HG03108 (cell line): Measurements from ENCODE around the gene ATP6V0B.

Experiments used
- ATAC-seq: cut with Tn5 transposase; IDR thresholded peaks from one replicate; pipeline ENCODE4 v1.9.1; 2021; ENCODE audit warnings: moderate library complexity; ENCODE audit not compliant: unreplicated experiment

Gene ATP6V0B

DNA sequence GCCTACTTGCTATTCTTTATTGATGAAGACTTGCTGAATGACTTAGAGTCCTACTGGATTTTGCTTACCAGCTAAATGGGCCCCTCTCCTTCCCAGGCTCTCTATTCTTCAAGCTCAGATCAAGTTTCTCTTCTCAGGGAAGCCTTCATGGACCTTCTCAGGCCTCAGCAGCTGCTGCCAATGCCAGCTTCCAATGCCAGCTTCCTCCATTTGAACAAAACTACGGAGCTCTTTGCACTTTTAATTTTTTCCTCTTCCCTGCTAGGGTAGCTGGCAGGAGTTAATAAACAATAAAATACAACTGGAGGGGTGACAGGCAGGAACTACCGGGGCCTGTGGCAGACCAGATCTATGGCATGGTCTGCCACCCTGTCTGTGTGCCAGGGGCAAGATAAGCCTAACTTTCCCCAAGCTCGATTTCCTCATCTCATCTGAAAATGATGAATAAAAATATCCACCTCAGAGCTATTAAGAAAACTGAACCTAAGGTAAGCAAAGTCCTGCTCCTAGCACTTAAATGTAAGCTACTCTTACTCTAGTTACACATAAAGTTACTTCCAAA is 29.0 kb upstream of the ATP6V0B start:
- ATAC-seq = no peak

DNA sequence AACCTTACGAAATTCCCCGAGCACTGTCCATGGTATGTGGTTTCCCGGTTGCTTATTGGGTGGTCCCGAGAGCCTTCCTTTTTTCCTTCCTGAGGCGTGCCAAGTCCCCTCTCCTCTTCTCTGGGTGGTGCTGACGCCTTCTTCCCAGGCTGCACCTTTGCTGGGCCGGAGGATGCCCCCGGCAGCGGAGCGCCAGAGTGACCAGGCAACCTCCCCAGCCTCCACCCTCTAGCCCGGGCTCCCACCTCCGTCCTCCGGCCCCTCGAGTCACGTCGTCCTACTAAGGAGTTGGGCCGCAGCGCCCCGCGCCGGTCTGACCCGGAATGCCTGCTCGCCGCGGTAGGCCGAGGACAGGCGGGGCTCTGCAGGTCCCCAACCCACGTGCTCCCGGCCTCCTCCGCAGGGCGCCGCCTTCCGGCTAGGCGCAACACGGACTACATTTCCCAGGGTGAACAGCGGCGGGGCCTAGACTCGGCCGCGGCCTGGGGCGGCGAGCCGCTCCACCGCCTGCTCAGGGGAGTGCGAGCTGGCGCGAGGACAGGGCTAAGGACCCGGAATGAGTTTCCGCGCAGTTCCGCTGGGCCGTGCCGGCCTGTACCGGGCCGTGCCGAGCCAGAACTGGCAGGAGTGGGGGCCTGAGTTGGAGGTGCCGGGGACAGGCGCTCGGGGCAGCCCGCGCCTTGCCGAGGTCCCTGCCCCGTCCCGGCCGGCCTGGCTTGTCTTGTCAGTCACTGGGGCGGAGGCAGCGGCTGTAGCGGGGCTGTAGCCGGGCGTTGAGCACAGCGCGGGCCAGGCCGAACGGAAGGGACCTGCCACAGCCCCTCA is 28.3 kb upstream of the ATP6V0B start, which contains the start of gene IPO13:
Gene IPO13 (plus strand): TSS at position 715 of the 825 bp plus-strand sequence. CDS start 651 bp downstream, outside the sequence.
- peak; percentile 94 for ATAC-seq

DNA sequence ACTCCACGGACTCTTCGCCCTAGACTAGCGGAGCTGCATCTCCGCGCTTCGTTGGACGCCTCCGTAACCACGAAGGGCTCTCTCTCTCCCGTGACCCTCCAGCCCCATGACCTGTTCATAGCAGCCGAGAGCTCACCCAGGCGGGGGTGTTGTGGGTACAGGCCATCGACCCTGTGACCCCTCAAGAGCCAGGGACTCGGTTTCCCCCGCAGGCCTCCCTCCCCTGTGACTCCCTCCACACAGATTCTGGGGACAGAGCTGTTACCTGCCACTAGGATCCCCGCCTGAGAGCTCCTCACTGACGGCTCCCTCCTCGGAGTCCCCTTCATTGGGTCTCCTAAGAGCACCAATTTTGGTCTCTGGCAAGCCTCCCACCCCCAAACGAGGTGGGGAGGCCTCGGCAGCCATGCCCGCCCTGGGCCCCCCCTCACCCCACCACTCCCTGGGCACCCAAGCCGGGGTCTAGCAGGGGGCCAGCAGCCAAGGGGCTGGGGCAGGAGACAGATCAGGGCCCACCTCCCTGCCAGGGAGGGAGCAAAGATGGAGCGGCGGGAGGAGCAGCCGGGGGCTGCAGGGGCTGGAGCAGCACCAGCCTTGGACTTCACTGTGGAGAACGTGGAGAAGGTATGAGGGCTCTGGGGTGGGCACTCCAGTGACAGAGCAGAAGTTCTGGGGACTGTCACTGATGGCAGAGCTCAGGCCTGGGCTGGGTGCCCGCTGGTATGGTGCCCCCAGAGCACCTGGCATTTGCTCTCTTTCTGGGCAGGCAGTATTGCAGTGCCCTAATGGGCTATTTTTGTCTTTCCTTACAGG is 27.5 kb upstream of the ATP6V0B start:
- no peak for ATAC-seq

DNA sequence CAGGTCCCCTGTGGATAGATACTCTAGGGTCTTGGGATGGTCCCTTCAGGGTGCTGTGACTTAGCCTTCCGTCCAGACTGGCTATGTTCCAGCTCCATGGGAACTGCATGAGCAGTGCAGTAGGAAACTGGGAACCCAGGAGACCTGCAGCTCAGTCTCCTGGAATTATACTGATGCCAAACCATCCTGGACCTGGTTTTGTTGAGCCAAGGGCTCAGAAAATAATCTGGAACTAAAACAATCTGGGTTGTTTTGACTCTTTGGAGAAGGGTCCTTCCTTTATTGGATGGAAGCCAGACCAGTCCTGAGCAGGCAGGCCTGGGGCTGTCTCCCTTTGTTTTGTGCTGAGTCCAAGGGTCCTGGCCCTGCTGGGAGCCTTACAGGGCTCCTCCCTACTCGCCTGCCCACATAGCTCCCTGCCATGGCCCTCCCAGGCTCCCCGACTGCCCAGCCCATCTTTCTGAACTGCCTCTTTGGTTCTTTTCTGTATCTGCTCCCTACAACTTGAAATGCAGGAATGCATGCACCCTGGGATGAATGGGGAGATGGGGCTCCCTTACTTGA is 26.8 kb upstream of the ATP6V0B start:
- ATAC-seq = no peak

DNA sequence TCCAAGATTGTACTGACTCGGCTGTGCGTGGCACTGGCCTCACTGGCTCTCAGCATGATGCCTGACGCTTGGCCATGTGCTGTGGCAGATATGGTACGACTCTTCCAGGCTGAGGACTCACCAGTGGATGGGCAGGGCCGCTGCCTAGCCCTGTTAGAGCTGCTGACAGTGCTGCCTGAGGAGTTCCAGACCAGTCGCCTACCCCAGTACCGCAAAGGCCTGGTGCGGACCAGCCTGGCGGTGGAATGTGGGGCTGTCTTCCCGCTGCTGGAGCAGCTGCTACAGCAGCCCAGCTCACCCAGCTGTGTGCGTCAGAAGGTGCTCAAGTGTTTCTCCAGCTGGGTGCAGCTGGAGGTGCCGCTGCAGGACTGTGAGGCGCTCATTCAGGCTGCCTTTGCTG is 25.1 kb upstream of the ATP6V0B start:
- ATAC-seq = no peak

DNA sequence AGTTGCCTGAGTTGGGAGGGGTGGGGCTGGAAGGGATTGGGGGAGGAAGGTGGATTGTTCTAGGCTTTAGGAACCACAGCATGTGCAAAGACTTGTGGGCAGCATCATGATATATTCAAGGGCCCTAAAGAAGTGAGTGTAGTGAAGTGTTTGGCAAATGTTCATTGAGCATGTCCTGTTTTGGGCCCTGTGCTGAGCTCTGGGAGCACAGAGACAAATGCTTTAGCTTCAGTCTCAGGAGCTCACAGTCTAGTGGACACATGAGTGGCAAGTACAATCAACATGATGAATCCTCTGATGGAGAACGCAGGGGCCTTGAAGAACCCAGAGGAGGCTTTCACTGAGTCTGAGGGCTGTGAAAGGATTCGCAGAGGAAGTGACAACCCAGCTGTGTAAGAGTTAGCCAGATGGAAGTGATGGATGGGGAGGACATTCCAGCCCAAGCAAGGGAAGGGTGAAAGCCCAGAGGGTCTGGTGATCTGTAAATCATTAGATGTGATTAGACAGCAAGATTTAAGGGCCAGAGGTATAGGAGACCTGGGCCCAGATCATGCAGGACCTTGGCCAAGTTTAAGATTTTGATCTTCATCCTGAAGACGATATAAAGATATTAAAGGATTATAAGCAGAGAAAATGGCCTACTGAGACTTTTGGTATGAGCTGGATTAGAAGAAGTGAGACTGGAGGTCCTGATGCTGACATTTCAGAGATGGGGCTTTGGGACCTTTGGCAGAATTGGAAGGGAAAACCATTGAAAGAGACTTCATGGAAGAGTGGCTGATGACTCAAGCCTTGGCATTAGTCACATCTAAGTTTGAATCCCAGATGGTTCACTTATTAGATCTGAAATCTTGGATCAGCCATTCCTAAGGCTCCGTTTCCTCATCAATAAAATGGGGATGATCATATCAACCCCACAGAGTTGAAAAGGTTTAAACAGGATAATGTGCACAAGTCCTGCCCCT is 23.5 kb upstream of the ATP6V0B start:
- ATAC-seq = no peak

DNA sequence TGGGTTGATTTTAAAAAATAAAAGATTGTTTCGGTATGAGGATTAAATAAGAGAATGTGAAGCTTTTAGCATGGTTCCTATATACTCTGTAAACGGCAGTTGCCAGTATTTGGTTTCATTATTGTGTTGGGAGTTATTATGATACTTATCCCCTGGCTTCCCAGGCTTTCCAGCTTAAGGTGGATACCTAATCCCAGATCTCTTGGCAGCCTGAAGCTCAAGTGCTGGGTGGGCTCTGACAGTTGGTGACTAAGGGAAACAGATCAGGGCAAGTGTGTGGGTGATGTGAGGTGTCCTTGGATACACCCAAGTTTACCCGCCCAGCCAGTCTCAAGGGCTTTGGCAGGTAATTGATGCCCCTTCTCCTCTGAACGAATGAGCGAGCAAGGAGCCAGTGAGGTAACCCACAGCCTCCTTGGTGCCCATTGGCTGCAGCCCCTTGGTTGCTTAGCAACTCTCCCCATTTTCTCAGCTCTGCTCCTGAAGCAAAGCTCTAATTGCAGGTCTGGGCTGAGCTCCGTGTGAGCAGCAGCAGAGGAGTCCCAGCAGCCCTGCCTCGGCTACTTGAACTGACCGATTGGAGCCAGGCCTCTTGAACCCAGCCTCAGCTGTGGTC is 21.9 kb upstream of the ATP6V0B start:
- ATAC-seq = no peak

DNA sequence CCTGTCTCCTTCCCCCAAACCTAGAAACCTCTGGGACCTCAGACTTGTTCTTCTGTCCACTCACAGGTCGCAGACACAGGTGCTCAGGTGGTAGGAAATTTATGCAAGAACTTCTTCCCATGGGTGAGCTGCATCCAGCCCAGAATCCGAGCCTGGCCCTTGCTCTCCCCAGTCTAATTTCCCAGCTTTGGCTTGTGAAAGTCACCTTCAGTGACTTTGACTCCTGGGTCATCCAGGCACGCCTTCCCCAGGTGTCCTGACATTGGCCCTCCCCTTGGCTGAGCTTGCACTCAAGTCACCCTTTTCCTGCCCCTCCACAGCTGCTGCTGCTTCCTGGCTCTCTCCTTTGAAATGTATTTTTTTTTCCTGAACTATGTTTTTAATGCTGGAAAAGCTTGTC is 21.4 kb upstream of the ATP6V0B start:
- no peak for ATAC-seq

DNA sequence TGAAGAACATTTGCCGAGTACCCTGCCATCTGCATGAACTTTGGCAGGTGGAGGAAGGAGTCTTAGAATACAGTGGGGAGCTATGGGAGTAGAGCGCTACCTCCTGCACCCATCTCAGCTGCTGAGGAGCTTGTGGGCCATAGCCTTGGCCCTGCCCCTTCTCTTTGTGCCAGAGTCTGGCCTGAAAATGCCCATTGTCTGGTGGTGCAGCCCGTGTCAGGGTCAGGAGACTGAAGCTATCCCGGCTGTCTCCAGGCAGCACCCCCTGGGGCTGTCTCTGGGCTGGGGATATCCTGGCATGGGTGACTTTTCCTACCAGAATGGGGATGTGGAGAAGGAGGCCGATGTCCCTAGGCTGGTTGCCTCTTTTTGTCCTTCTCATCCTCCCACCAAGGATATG is 20.7 kb upstream of the ATP6V0B start:
- ATAC-seq = no peak

DNA sequence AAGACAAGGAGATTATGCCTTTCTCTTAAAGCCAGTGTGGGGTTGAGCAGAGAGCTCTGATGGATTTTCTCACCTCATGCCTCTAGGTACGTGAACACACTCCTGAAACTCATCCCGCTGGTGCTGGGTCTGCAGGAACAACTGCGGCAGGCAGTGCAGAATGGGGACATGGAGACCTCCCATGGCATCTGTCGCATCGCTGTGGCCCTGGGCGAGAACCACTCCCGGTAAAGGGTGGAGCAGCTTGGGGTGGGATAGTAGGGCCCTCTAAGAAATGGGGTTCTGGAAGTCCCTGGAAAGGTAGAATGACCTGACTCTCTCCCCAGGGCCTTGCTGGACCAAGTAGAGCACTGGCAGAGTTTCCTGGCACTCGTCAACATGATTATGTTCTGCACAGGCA is 18.5 kb upstream of the ATP6V0B start:
- ATAC-seq = no peak

DNA sequence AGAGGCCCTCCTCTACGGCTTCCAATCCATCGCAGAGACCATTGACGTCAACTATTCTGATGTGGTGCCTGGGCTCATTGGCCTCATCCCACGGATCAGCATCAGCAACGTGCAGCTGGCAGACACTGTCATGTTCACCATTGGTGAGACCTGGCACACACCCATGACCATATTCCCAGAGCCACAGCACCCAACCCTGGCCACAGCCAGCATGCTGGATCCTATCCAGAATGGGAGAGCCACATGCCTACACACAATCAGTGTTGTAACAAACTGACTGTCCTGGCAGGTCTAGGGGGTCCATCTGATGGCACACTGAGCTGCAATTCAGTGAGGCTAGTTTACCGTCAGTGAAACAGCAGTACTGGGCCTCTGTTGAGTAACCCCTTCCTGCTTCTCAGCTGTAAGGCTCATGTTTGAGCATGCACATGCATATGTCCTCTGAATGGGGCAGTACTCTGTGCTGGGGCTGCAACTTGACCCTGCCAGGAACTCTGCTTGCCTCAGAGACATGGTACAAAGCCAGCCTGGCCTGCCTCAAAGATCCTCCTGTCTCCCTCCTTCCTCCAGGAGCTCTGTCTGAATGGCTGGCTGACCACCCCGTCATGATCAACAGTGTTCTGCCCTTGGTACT is 17.2 kb upstream of the ATP6V0B start:
- ATAC-seq = no peak

DNA sequence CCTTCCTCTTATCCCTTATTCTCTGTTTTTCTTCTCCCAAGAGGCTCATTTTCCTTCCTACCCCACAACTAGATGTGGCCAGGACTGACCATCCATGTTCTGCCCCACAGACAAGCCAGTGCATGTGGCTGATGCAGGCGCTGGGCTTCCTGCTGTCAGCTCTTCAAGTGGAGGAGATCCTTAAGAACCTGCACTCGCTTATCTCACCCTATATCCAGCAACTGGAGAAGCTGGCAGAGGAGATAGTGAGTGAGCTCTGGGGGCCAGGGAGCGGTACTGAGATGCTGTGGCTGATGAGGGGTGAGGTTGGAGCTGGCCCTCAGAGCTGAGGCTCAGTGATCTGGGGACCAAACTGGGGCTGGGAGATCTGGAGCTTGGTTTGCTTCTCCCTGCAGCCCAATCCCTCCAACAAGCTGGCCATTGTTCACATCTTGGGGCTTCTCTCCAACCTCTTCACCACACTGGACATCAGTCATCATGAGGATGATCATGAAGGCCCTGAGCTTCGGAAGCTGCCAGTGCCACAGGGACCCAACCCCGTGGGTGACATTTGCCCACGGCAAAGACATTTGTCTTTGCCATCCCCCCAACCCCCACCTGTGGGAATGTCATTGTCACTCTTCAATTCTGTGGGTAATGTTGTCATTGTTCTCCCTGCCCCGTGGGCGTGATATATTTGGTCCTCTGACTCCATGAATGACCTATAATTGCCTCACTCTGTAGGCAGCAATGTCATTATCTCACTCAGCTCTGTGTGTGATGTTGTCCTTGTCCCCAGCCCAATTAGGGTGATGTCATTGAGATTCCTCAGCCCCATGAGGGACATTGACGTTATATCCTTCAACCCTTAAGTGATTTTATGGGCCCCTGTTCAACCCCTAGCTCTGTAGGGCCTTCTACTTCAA is 16.2 kb upstream of the ATP6V0B start:
- no peak for ATAC-seq

DNA sequence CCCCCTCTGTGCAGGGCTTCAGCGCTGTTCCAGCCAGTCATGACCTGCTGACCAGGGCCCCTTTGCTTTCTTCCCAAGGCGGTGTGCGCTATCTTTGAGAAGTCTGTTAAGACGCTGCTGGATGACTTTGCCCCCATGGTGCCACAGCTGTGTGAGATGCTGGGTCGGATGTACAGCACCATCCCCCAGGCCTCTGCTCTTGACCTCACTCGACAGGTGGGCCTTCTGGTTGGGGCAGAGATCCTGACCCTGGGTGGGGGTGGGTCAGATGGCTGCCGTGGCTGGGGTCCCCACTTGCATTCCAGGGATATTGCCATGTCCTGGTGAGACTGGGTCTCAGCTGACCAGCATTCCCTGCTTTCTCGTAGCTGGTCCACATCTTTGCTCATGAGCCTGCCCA is 14.0 kb upstream of the ATP6V0B start:
- ATAC-seq = no peak

DNA sequence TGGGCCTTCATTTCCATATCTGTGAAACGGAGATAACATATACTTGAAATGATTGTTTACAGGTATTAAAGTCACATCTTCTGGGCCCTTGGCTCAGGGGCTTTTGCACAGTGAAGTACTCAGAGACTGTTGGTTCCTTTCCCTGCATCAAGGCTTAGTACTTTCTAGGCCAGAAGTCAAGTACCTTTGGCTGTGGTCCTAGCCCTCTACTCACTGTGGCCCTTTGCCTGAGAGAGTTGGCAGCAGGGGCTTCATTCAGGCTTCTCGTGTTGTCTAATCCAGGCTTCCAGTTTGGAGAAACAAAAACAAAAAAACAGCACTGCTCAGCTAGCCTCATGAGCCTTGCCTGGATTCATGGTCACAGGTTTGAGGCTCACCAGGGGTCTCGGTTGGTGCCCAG is 13.1 kb upstream of the ATP6V0B start:
- ATAC-seq = no peak

DNA sequence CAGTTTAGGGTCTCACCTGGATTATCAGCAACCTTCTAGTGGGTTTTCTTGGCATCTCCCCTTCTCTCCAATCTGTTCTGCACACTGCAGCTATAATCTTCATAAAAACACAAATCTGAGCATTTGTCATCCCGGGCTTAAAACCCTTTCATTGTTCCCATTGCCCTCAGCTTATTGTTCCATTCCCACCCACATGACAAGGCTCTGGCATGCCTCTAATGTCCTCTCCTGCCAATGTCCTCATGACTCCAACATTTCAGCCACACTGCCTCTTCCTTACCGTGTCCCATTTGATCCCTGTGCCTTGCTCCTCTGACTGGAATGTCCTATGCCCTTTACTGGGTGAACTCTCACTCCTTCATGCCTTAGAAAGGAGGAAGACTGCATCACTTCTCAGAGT is 12.4 kb upstream of the ATP6V0B start:
- ATAC-seq = no peak

DNA sequence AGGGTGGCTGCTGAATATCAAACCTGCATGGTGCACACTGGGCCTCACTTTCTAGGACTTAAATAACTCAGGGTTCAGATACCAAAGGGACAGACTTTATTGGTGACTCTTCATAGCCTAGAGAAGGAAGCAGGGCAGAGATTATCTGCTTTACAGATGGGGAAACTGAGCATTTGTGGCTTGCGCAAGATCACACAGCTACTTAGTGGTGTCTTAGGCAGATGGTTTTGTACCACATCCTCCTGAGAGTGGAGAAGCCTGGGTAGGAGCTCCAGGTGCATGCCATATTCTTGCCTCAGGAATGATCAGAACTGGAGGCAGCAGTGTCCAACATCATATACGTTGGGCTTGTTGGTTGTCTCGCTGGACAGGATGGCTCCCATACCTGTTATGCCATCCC is 11.8 kb upstream of the ATP6V0B start:
- no peak for ATAC-seq

DNA sequence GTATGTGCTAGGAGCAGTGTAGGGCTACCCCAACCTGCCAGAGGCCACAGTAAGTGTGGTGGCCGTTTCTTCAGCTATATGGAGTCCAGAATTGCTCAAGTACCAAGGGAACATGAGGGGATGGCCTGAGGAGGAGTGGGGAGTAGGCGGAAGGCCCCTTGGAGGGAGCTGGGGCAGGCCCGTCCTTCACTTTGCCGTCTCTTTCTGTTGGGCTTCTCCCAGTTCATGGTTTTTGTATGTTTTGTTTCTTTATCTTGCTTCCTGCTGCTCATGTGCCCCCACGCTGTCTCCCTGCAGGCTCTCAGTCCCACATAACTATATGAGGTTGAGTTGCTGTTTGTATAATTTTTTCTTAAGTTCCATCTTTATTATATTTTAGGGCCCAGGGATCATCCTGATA is 10.9 kb upstream of the ATP6V0B start:
- ATAC-seq = no peak

DNA sequence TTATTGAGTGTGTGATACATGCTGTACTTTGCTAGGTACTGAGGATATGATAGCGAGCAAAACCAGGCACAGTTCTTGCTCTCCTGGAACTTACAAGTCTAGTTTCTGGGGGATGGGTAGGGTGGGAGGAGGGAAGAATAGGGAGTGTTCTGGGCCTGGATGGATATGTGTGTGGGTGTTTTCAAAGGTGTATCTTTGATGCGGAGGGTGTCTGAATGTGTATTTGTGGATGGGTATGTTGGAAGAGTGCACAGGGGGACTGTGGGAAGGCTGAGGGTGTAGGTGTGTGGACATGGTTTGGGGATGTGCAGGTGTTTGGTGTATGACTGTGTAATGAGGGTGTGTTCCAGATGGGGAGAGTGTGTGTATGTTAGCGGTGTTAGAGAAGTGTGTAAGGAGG is 9.4 kb upstream of the ATP6V0B start:
- ATAC-seq = no peak
